GM19468 (cell line): ENCODE results near the gene PLCB4.

Source experiments
- ATAC-seq: cut with Tn5 transposase; IDR thresholded peaks from one replicate; pipeline ENCODE4 v1.9.1; 2021; ENCODE audit warnings: mild to moderate bottlenecking, moderate library complexity, moderate number of reproducible peaks; ENCODE audit not compliant: unreplicated experiment; ENCODE audit errors: extremely low read depth

The PLCB4 gene

GRCh38 chr20:9161311-9161710 lies 92.4 kb downstream of the PLCB4 start:
- no peak for ATAC-seq

DNA sequence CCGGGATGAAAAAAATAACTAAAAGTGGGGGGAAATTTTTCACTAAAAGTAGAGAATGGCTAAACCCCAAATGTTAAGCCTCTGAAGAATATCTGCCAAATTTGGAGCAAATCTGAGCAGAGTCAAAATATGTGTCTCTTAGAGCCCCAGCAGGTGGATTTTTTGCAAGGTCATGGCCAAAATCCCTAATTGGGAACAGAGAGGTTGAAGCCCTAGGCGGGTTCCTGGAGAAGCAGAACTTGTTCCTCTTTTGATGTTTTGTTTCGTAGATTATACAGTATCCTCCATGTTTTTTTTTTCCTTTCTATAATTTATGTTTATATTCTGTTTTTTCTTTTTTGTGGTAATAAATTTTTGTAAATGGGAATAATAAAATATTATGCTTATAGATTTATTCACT lies 94.4 kb downstream of the PLCB4 start:
- ATAC-seq: no peak

DNA sequence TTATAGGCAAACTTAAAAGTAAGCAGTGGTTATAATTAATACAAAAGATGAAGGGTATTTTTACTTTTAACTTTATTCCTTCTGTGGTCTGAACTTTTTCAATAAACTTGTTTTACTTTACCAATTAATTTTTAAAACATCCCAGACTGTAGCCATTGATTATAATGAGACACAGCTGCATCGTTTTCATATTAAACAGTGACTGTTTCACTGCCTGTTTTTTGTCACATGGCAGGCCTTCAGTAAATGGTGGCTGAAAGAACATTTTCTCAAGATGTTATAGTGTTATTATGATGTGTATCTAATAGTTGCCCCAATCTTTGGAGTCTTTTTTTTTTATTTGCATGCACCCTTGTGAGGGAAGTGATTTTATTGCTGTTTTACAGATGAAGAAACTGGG lies 95.1 kb downstream of the PLCB4 start:
- ATAC-seq: no peak

DNA sequence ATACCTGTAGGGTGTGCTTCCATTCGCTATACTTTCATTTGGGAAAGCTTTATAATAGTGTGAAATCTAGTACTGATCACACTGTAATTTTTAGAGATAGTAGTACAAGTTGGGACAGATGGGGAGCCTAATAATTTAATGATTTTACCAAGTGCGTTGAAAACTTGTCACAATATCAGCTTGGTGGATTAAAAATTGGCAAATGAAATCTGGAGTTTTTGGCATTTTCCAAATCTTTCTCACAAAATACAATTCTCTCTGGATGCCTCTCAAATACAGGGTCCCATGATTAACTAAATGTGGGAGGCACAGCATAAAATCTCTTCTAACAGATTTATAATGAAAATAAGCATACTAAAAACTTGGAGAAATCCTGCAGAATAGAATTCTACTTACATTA lies 96.4 kb downstream of the PLCB4 start:
- ATAC-seq: no peak

DNA sequence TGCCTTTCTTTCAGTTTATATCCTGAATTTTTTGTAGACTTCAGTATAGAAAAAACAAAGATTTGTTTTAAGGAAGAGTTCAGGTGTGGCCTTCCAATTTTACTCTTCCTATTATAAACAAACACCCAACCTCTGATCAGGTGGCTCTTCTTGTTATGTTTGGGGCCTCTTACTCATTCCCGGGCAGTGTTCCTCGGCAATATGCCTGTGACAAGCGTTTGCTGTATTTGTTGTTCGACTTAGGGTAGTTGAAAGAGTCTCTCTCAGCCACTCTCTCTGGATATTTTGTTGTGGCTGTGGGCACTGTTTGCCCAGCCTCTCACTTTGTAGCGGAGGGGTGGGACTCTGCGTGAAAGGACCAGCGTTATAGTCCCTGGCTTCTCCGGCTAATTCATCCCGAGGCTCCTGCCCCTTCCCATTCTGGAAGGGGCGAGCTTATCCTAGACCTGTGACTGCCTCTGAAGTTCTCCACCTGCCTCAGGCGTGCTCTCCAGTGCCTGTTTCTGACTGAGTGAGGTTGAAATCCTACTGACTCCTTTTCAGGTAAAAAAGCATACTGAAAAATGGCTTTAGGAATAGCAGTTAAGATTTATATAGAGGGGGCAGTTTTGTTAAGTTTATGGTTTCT lies 97.4 kb downstream of the PLCB4 start:
- no peak for ATAC-seq

DNA sequence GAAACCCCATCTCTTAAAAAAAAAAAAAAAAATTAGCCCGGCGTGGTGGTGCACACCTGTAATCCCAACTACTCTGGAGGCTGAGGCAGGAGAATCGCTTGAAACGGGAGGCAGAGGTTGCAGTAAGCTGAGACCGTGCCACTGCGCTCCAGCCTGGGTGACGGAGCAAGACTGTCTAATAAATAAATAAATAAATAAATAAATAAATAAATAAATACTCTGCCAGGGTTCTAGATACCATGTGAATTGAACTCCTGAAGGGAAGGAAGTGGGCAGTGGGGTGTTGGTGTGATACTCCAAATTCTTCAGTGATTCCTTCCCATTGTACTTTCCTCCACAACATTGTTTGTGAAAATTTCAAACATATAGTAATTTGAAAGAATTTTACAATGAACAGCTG lies 100.5 kb downstream of the PLCB4 start:
- ATAC-seq: no peak

DNA sequence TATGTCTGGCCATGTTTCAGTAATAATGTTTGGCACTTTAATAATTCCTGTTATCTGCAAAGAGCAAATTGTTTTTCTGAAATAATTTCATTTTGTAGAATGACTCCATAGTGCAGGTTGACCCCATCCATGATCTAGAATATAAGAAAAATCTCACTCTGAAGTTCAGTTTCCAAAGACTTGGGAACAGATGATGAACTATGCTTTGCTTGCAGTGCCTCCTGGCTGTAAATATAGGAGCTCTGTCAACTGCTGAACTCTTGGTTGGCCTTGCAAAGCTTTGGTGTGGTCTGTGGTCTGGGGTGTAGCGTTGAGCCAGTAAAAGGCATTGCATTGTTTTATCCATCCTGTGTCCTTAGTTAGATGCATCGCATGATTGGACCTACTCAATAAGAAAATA lies 104.0 kb downstream of the PLCB4 start:
- ATAC-seq: no peak

DNA sequence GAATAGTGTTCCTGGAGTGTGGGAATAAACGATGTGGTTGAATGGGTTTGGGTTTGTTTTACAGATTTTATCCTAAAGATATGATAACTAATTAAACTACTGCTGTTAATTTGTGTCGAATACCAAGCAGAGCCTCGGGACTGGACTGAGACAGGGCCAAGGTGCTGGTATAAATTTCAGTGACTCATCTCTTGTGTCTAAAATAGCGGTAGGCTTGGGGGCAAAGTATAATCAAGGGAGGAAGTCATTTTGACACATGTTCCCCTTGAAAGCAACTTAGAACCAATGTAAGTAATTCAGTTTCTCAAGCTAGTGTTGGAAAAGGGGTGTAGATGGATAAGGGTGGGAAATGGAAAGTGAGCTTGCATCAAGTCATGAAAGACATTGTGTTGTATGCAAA lies 108.4 kb downstream of the PLCB4 start:
- no peak for ATAC-seq

- ATAC-seq: no peak
These were observed 110.4 kb downstream of the PLCB4 start for GRCh38 chr20:9179193-9179802.

DNA sequence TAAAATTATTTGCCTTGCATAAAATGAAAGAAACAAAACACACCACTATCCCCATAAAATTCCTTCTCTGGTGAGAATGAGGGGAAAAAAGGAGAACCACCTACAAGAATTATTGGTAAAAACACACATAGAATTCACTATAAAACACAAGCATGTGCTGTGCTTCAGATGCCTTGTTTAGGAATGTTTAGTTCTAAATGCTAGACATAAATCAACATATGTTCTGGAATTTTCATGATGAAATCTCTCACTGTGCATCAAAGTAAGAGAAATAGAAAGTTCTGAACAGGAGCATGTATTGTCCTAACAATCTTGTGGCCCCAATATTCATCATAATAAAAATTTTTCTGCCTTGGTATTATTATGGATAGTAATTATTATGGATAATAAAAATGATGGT lies 111.0 kb downstream of the PLCB4 start:
- ATAC-seq: no peak

- no peak for ATAC-seq
These were observed 111.8 kb downstream of the PLCB4 start for GRCh38 chr20:9180481-9181257.

DNA sequence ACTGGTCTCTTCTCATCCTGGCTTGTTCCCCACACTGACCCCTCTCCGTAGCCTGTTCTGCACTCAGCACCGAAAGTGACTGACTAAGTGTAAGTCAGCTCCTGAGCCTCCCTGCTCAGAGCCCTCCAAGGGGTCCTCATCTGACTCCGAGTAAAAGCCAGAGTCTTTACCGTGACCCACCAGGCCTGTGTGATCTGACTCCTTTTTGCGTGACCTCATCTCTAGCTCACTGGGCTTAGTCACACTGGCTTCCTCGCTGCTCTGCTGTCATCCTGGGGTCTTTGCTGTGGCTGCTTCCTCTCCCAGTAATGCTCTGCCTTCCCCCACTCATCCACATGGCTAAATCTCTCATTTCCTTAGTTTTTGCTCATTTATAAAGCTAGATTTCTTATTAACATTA lies 116.6 kb downstream of the PLCB4 start:
- no peak for ATAC-seq

- ATAC-seq: no peak
These were observed 117.5 kb downstream of the PLCB4 start for GRCh38 chr20:9186396-9186795.

DNA sequence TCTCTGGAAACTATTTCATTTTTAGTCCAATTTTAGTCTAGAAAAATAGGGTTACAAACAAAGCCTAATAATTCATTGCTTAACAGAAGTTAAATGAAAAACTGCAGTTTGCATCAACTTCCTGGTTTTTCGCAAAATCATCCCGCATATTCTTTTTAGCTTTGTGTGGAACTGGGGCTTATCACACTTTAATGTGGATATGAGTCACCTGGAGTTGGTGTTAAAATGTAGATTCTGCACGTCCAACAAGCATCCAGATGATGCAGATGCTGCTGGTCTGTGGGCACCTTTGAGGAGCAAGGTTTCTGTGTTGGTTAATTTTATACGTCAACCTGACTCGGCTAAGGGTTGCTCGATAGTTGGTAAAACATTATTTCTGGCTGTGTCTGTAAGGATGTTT lies 126.1 kb downstream of the PLCB4 start:
- ATAC-seq: no peak

DNA sequence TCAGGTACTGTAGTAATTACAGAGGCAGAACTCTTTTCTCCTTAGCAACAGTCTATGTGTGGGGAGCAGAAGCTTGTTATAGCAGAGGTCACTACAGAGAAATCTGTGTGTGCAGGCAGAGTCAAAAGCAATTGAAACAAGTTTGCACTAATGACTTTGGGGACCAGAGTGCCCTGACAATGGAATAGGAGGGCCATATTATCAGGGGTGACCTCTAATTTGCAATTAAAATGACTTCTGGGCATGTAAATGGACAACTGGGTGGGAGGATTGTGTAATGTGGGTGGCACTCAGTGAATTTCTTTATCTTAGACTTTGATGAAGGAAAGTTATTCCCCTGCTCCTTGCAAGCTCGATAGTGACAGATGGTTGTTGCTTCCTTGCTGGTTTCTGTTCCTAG lies 127.2 kb downstream of the PLCB4 start:
- ATAC-seq: no peak

- no peak for ATAC-seq
These were observed 129.6 kb downstream of the PLCB4 start for GRCh38 chr20:9198460-9198859.

GRCh38 chr20:9200196-9200595 lies 131.3 kb downstream of the PLCB4 start:
- ATAC-seq: no peak

DNA sequence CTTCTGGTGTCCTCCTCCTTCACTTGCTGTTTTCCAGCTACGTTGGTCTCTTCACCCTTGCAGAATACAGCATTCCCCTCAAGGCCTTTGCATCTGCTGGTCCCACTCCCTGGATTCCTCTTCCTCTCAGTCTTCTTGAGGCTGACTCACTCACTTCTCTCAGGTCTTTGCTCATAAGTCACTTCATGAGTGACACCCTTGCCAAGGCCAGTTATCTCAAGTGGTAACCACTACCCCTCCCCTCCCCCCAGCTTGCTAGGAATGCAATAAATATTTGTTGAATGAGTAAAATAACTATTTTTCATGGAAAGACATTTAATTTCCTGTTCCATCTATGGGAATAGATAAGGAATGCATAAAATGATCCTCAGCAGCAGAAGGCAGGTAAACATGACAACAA lies 131.7 kb downstream of the PLCB4 start:
- no peak for ATAC-seq

- no peak for ATAC-seq
These were observed 133.7 kb downstream of the PLCB4 start for GRCh38 chr20:9202420-9203080.

DNA sequence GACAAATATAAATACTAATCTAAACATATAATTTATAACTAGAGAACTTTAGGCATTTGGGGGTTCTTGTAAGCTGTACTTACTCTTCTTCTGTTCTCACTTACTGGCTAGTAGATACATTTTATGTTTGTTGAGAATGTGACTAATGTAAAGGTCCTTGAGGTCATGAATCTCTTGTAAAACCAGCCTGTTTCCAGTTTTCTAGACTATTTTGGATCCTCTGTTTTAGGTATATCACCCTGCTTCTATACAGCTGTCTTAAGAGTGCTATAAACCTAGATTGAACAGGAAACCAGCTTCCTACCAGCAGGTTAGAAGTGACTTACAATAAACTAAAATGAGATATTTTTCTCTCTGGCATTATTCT lies 134.2 kb downstream of the PLCB4 start:
- ATAC-seq: no peak

DNA sequence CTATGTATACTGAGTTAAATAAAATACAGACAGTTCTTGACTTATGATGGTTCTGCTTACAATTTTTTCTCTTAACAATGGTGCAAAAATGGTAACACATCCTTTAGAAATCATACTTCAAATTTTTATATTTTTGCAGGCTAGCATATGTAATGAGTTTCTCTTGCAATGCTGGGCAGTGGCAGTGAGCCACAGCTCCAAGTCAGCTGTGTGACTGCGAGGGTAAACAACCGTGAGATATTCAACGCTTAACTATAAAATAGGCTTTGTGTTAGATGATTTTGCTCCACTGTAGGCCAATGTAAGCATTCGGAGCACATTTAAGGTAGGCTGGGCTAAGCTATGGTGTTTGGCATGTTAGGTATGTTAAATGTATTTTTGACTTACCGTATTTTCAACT lies 136.1 kb downstream of the PLCB4 start:
- ATAC-seq: no peak
